Neural cell (in vitro differentiated cells): ENCODE results near the gene ZSWIM6. TPM values are rescaled to one million over a fixed set of nuclear protein-coding genes. Genes with fewer than 3 reads are reported as not detected.

ENCODE experiments used
- H2AFZ ChIP-seq: fragments of 200-600, 300-800 bp; sonication (generic), shearing (Covaris generic); 2 replicates; pipeline ENCODE4 v1.6.0; 2014; ENCODE audit warnings: low read depth, mild to moderate bottlenecking, antibody characterized with exemption, low read length, moderate library complexity
- H3F3A ChIP-seq: fragments of 200-600 bp; shearing (Covaris generic); 2 replicates; pipeline ENCODE4 v1.6.1; 2016; ENCODE audit warnings: mild to moderate bottlenecking, moderate library complexity, mixed read lengths, antibody characterized with exemption, low read length; ENCODE audit not compliant: insufficient read depth, poor library complexity, severe bottlenecking
- H3K27ac ChIP-seq: fragments of 200-600, 300-800 bp; sonication (generic), shearing (Covaris generic); 2 replicates; pipeline ENCODE4 v1.5.1; 2014; ENCODE audit warnings: mild to moderate bottlenecking, low read length, moderate library complexity
- H3K27me3 ChIP-seq: fragments of 300-800, 200-600 bp; sonication (generic), shearing (Covaris generic); 2 replicates; pipeline ENCODE4 v1.6.0; 2014; ENCODE audit warnings: mild to moderate bottlenecking, low read depth, low read length, moderate library complexity; ENCODE audit not compliant: insufficient read depth
- H3K36me3 ChIP-seq: fragments of 300-800, 200-600 bp; sonication (generic), shearing (Covaris generic); 2 replicates; pipeline ENCODE4 v1.5.1; 2014; ENCODE audit warnings: mild to moderate bottlenecking, antibody characterized with exemption, low read length, moderate library complexity; ENCODE audit not compliant: insufficient read depth
- H3K4me2 ChIP-seq: fragments of 300-800, 200-600 bp; sonication (generic), shearing (Covaris generic); 2 replicates; pipeline ENCODE4 v1.6.0; 2014; ENCODE audit warnings: mild to moderate bottlenecking, low read length
- H3K4me3 ChIP-seq: fragments of 300-800, 200-600 bp; sonication (generic), shearing (Covaris generic); 2 replicates; pipeline ENCODE4 v1.5.1; 2014; ENCODE audit warnings: mild to moderate bottlenecking, low read length, moderate library complexity
- H3K79me2 ChIP-seq: fragments of 200-600 bp; shearing (Covaris generic); replicated peaks from 2 replicates; pipeline ENCODE4 v1.6.0; 2014; ENCODE audit warnings: mild to moderate bottlenecking, low read length, moderate library complexity; ENCODE audit not compliant: insufficient read depth
- H3K9ac ChIP-seq: fragments of 300-800, 200-600 bp; sonication (generic), shearing (Covaris generic); 2 replicates; pipeline ENCODE4 v1.6.1; 2016; ENCODE audit warnings: mild to moderate bottlenecking, low read length, mixed read lengths
- H3K9me2 ChIP-seq: fragments of 200-600 bp; shearing (Covaris generic); 2 replicates; pipeline ENCODE4 v1.6.1; 2016; ENCODE audit warnings: mild to moderate bottlenecking, low read length, mixed read lengths; ENCODE audit not compliant: insufficient read depth
- H3K9me3 ChIP-seq: fragments of 200-600, 300-800 bp; sonication (generic), shearing (Covaris generic); 2 replicates; pipeline ENCODE4 v1.6.1; 2016; ENCODE audit warnings: mild to moderate bottlenecking, mixed run types, low read length, moderate library complexity, mixed read lengths
- H4K20me1 ChIP-seq: fragments of 200-600 bp; shearing (Covaris generic); 2 replicates; pipeline ENCODE4 v1.6.1; 2016; ENCODE audit warnings: mild to moderate bottlenecking, mixed run types; ENCODE audit not compliant: insufficient read depth
- EP300 ChIP-seq: fragments of 450-650 bp; conservative IDR thresholded peaks from 2 replicates; pipeline ENCODE4 v1.6.1; 2014; ENCODE audit warnings: antibody characterized with exemption, mild to moderate bottlenecking, moderate library complexity; ENCODE audit not compliant: poor library complexity, severe bottlenecking
- EZH2 ChIP-seq: fragments of 200-600, 300-800 bp; shearing (Covaris generic), sonication (generic); IDR thresholded peaks from 2 replicates; pipeline ENCODE4 v1.6.1; 2014; ENCODE audit warnings: antibody characterized with exemption, low read length, borderline replicate concordance, mild to moderate bottlenecking; ENCODE audit not compliant: insufficient read depth, poor library complexity, severe bottlenecking
- MXI1 ChIP-seq: fragments of 450-650 bp; conservative IDR thresholded peaks from 2 replicates; pipeline ENCODE4 v1.6.1; 2014; ENCODE audit warnings: antibody characterized with exemption, mild to moderate bottlenecking; ENCODE audit not compliant: poor library complexity, severe bottlenecking
- POLR2AphosphoS5 ChIP-seq: IDR thresholded peaks from 2 replicates; pipeline ENCODE4 v1.6.1; 2012
- RAD21 ChIP-seq: fragments of 450-650 bp; conservative IDR thresholded peaks from 2 replicates; pipeline ENCODE4 v1.6.1; 2014; ENCODE audit warnings: antibody characterized with exemption, mild to moderate bottlenecking, moderate library complexity
- SMC3 ChIP-seq: fragments of 450-650 bp; conservative IDR thresholded peaks from 2 replicates; pipeline ENCODE4 v1.6.1; 2014; ENCODE audit warnings: antibody characterized with exemption, mild to moderate bottlenecking, moderate library complexity; ENCODE audit not compliant: poor library complexity
- TAF1 ChIP-seq: IDR thresholded peaks from 2 replicates; pipeline ENCODE4 v1.6.1; 2012; ENCODE audit warnings: low read depth
- polyA plus RNA-seq: library from polyadenylated mRNA; depleted of rRNA; stranded (reverse); fragments of >200 nt; gene quantifications from 2 replicates; pipeline ENCODE4 v1.2.3, GENCODE V29; 2014
- TF ChIP-seq, protein P1 (sequence below): IDR thresholded peaks from 2 replicates; pipeline ENCODE4 v1.6.1; 2012; ENCODE audit warnings: borderline replicate concordance
- TF ChIP-seq, protein P2 (sequence below): fragments of 450-650 bp; IDR thresholded peaks from 2 replicates; pipeline ENCODE4 v1.5.1; 2014; ENCODE audit warnings: antibody characterized with exemption, mild to moderate bottlenecking, moderate library complexity; ENCODE audit not compliant: poor library complexity, severe bottlenecking

The ZSWIM6 gene
- polyA plus RNA-seq, 1 donor from 2014 or later, result 43.6 TPM

DNA sequence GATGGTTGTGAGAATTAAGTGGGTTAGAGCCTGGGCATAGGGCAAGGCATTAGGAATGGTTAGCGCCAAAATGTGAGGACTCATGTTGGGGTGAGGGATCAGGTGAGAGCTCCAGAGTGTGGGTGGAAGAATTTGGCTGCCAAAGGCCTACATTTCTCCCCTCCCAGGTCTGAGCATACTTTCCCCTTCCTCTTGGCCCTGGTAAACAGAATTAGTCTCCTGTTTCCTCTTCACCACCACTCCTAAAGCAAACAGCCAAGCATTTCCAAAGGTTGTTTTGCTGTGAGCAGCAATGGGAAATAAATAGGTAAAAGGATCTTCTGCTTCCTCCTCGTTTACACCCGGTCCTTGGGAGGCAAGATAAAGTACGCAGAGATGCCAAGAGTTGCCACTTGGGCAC, 132.5 kb downstream of the ZSWIM6 start:
- TF ChIP-seq, protein P1, sequence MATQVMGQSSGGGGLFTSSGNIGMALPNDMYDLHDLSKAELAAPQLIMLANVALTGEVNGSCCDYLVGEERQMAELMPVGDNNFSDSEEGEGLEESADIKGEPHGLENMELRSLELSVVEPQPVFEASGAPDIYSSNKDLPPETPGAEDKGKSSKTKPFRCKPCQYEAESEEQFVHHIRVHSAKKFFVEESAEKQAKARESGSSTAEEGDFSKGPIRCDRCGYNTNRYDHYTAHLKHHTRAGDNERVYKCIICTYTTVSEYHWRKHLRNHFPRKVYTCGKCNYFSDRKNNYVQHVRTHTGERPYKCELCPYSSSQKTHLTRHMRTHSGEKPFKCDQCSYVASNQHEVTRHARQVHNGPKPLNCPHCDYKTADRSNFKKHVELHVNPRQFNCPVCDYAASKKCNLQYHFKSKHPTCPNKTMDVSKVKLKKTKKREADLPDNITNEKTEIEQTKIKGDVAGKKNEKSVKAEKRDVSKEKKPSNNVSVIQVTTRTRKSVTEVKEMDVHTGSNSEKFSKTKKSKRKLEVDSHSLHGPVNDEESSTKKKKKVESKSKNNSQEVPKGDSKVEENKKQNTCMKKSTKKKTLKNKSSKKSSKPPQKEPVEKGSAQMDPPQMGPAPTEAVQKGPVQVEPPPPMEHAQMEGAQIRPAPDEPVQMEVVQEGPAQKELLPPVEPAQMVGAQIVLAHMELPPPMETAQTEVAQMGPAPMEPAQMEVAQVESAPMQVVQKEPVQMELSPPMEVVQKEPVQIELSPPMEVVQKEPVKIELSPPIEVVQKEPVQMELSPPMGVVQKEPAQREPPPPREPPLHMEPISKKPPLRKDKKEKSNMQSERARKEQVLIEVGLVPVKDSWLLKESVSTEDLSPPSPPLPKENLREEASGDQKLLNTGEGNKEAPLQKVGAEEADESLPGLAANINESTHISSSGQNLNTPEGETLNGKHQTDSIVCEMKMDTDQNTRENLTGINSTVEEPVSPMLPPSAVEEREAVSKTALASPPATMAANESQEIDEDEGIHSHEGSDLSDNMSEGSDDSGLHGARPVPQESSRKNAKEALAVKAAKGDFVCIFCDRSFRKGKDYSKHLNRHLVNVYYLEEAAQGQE, result no peak
- TF ChIP-seq RAD21, result no peak
- no peak for TF ChIP-seq EZH2
- no peak for TF ChIP-seq MXI1
- TF ChIP-seq SMC3, result no peak
- TF ChIP-seq, protein P2, sequence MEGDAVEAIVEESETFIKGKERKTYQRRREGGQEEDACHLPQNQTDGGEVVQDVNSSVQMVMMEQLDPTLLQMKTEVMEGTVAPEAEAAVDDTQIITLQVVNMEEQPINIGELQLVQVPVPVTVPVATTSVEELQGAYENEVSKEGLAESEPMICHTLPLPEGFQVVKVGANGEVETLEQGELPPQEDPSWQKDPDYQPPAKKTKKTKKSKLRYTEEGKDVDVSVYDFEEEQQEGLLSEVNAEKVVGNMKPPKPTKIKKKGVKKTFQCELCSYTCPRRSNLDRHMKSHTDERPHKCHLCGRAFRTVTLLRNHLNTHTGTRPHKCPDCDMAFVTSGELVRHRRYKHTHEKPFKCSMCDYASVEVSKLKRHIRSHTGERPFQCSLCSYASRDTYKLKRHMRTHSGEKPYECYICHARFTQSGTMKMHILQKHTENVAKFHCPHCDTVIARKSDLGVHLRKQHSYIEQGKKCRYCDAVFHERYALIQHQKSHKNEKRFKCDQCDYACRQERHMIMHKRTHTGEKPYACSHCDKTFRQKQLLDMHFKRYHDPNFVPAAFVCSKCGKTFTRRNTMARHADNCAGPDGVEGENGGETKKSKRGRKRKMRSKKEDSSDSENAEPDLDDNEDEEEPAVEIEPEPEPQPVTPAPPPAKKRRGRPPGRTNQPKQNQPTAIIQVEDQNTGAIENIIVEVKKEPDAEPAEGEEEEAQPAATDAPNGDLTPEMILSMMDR, result no peak
- no peak for TF ChIP-seq POLR2AphosphoS5
- no peak for TF ChIP-seq TAF1
- TF ChIP-seq EP300, result no peak
- H3K27ac ChIP-seq, result no peak overlapping the region
- peaks cover 98% of the 10 kb centered on the region for H3K79me2 ChIP-seq
- H3K27me3 ChIP-seq, result no peaks in the 10 kb centered on the region
- H3K4me2 ChIP-seq, result no peak overlapping the region
- H3K9ac ChIP-seq, result no peak overlapping the region
- no peak overlapping the region for H2AFZ ChIP-seq
- no peak overlapping the region for H3K4me3 ChIP-seq
- no peaks in the 10 kb centered on the region for H3K36me3 ChIP-seq
- peaks cover 2% of the 10 kb centered on the region for H3F3A ChIP-seq
- peaks cover 12% of the 10 kb centered on the region for H4K20me1 ChIP-seq
- no peaks in the 10 kb centered on the region for H3K9me3 ChIP-seq
- no peaks in the 10 kb centered on the region for H3K9me2 ChIP-seq

DNA sequence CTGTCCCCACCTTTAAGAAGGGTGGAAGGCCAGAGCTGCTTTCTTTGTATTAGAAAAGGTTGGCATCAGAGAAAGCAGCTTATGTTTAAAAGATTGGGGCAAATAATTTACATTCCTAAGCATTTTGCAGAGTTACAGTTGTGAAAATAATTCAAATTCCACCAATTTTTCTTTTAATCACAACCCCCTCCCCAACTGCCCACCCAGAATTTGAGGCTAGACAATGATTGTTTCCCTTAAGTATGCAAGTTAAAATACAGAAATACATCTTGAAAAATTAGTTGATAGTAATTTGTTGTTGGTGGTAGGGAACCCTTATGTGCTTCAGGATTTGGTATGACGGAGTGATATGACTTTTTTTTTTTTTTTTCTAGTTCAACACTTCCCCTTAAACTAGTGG, 133.0 kb downstream of the ZSWIM6 start:
- no peak overlapping the region for H3K27ac ChIP-seq
- peaks cover 12% of the 10 kb centered on the region for H4K20me1 ChIP-seq

More for the DNA sequence above, 133.0 kb downstream of the ZSWIM6 start:
- H2AFZ ChIP-seq, result no peak overlapping the region
- H3K9me3 ChIP-seq, result no peaks in the 10 kb centered on the region
- TF ChIP-seq EP300, result no peak
- TF ChIP-seq EZH2, result no peak
- no peak for TF ChIP-seq SMC3
- TF ChIP-seq TAF1, result no peak
- TF ChIP-seq, protein P1, result no peak
- TF ChIP-seq, protein P2, result no peak
- no peak for TF ChIP-seq MXI1
- TF ChIP-seq RAD21, result no peak
- TF ChIP-seq POLR2AphosphoS5, result no peak
- no peaks in the 10 kb centered on the region for H3K9me2 ChIP-seq
- no peaks in the 10 kb centered on the region for H3K27me3 ChIP-seq
- H3F3A ChIP-seq, result peaks cover 2% of the 10 kb centered on the region
- peaks cover 98% of the 10 kb centered on the region for H3K79me2 ChIP-seq
- no peak overlapping the region for H3K4me2 ChIP-seq
- H3K36me3 ChIP-seq, result no peaks in the 10 kb centered on the region
- no peak overlapping the region for H3K4me3 ChIP-seq
- no peak overlapping the region for H3K9ac ChIP-seq
